Ammon's horn (tissue), 1 donor: ENCODE measurements around the gene CHD9.

Experiments
- DNase-seq: peaks from one replicate; pipeline ENCODE4 v3.0.0-alpha.2; 2016; ENCODE audit warnings: low spot score

Gene CHD9

GRCh38 chr16:53094013-53094630 is 39.3 kb downstream of the CHD9 start:
- peak; percentile 76 for DNase-seq

GRCh38 chr16:53097190-53097589 is 42.4 kb downstream of the CHD9 start:
- no peak for DNase-seq

- DNase-seq = peak; percentile 84
Measured at GRCh38 chr16:53098526-53099317, 43.9 kb downstream of the CHD9 start.

GRCh38 chr16:53099318-53100130 is 44.7 kb downstream of the CHD9 start:
- DNase-seq = peak; percentile 96

- no peak for DNase-seq
Measured at GRCh38 chr16:53100131-53100748, 45.4 kb downstream of the CHD9 start.

- no peak for DNase-seq
Measured at GRCh38 chr16:53100889-53101288, 46.1 kb downstream of the CHD9 start.

GRCh38 chr16:53103811-53104210 is 49.0 kb downstream of the CHD9 start:
- no peak for DNase-seq

- no peak for DNase-seq
Measured at GRCh38 chr16:53105565-53105964, 50.8 kb downstream of the CHD9 start.

GRCh38 chr16:53111078-53111791 is 56.4 kb downstream of the CHD9 start:
- no peak for DNase-seq

GRCh38 chr16:53112015-53112414 is 57.2 kb downstream of the CHD9 start:
- DNase-seq = no peak

- no peak for DNase-seq
Measured at GRCh38 chr16:53115047-53115446, 60.3 kb downstream of the CHD9 start.

- DNase-seq = no peak
Measured at GRCh38 chr16:53115773-53116172, 61.0 kb downstream of the CHD9 start.

GRCh38 chr16:53121043-53121620 is 66.3 kb downstream of the CHD9 start:
- DNase-seq = no peak

GRCh38 chr16:53121661-53122060 is 66.9 kb downstream of the CHD9 start:
- no peak for DNase-seq

- no peak for DNase-seq
Measured at GRCh38 chr16:53123747-53124146, 69.0 kb downstream of the CHD9 start.

- no peak for DNase-seq
Measured at GRCh38 chr16:53126390-53126789, 71.6 kb downstream of the CHD9 start.

GRCh38 chr16:53129281-53130158 is 74.7 kb downstream of the CHD9 start:
- no peak for DNase-seq

GRCh38 chr16:53130159-53131049 is 75.6 kb downstream of the CHD9 start:
- peak; percentile 97 for DNase-seq

GRCh38 chr16:53131050-53131362 is 76.2 kb downstream of the CHD9 start:
- DNase-seq = no peak
